HG03442 (cell line): ENCODE data around the gene PCNA.

Experiments used
- ATAC-seq: cut with Tn5 transposase; IDR thresholded peaks from one replicate; pipeline ENCODE4 v1.9.1; 2021; ENCODE audit warnings: mild to moderate bottlenecking, moderate library complexity; ENCODE audit not compliant: unreplicated experiment

The PCNA gene

GRCh38 chr20:5143851-5144250 lies 24.1 kb upstream of the PCNA start:
- ATAC-seq, result no peak

GRCh38 chr20:5141615-5142014 lies 21.9 kb upstream of the PCNA start:
- no peak for ATAC-seq

GRCh38 chr20:5140195-5140594 lies 20.4 kb upstream of the PCNA start:
- ATAC-seq, result no peak

GRCh38 chr20:5136096-5136495 lies 16.3 kb upstream of the PCNA start:
- peak; percentile 19 for ATAC-seq

GRCh38 chr20:5135363-5136012 lies 15.7 kb upstream of the PCNA start:
- peak; percentile 49 for ATAC-seq

- no peak for ATAC-seq
These were observed 14.2 kb upstream of the PCNA start for GRCh38 chr20:5133998-5134397.

- no peak for ATAC-seq
These were observed 11.7 kb upstream of the PCNA start for GRCh38 chr20:5131502-5131901.

GRCh38 chr20:5128886-5129285 lies 9.1 kb upstream of the PCNA start:
- ATAC-seq, result no peak

- no peak for ATAC-seq
These were observed 8.2 kb upstream of the PCNA start for GRCh38 chr20:5127859-5128424.

- ATAC-seq, result peak; percentile 22
These were observed 7.6 kb upstream of the PCNA start for GRCh38 chr20:5127204-5127858.

- ATAC-seq, result peak; percentile 89
These were observed 6.9 kb upstream of the PCNA start, which contains the start of gene CDS2 for GRCh38 chr20:5126512-5127203. TSS of gene CDS2 (plus strand) at chr20:5127008. CDS start at chr20:5127093, 85 bp downstream.

GRCh38 chr20:5122873-5123260 lies 3.1 kb upstream of the PCNA start:
- no peak for ATAC-seq

GRCh38 chr20:5120185-5120476 lies 373 bp upstream of the PCNA start:
- no peak for ATAC-seq

- ATAC-seq, result no peak
These were observed 669 bp downstream of the PCNA start for GRCh38 chr20:5119143-5119434.

- no peak for ATAC-seq
These were observed 1.3 kb downstream of the PCNA start for GRCh38 chr20:5118220-5119142.

- ATAC-seq, result no peak
These were observed 2.9 kb downstream of the PCNA start for GRCh38 chr20:5116875-5117274.

GRCh38 chr20:5114403-5114802 lies 5.4 kb downstream of the PCNA start:
- no peak for ATAC-seq

- ATAC-seq, result no peak
These were observed 6.2 kb downstream of the PCNA start for GRCh38 chr20:5113615-5113986.

- ATAC-seq, result no peak
These were observed 10.5 kb downstream of the PCNA start for GRCh38 chr20:5109276-5109675.

- ATAC-seq, result no peak
These were observed 15.3 kb downstream of the PCNA start for GRCh38 chr20:5104479-5104878.

GRCh38 chr20:5100684-5101347 lies 18.9 kb downstream of the PCNA start:
- no peak for ATAC-seq
